ENCODE data around the gene COMMD6.

GRCh38 chr13:75489502-75490263 is 48.0 kb downstream of the COMMD6 start:
- TF ChIP-seq EZH2 (IDR thresholded peaks at IDR 0.05) (no peak), EZH2phosphoT487 (IDR thresholded peaks at IDR 0.05) (no peak)

Data from neural progenitor cell (in vitro differentiated cells).